T-cell (primary cell): ENCODE results near the gene COL11A1. TPM values are rescaled to one million over a fixed set of nuclear protein-coding genes. Genes with fewer than 3 reads are reported as not detected.

Source experiments
- ATAC-seq, 4 experiments: fragments of 200-7000 bp in 3 of 4; fragments of 150-1000 bp in 1 of 4; cut with Tn5 transposase; replicated peaks in 1 of 4; 1 replicate in 3 of 4; 2 replicates in 1 of 4; pipeline ENCODE4 v1.10.0; 2021; ENCODE audit warnings: moderate library complexity in 3 of 4, mild to moderate bottlenecking in 2 of 4, moderate number of reproducible peaks in 1 of 4
- CTCF ChIA-PET, 2 donors: fragments of 300-600 bp; sonication (Branson Sonifier 250); formaldehyde crosslinking; loops; one replicate each; lab custom pipeline; 2022; ENCODE audit warnings: antibody characterized with exemption in 2 of 2; lab: Charles Lee
- POLR2A ChIA-PET, 2 donors: fragments of 300-600 bp; sonication (Branson Sonifier 250); formaldehyde crosslinking; loops; one replicate each; lab custom pipeline; 2022; ENCODE audit warnings: antibody characterized with exemption in 2 of 2; lab: Charles Lee
- DNase-seq, 35 experiments: peaks; one replicate each; pipeline versions ENCODE4 v3.0.0 to v3.0.0-alpha.2; 2013 to 2023
- H3K27ac ChIP-seq: one replicate; pipeline ENCODE4 v1.5.1; 2013; ENCODE audit warnings: low read length
- H3K27me3 ChIP-seq, 2 experiments: replicated peaks in 1 of 2; 1 replicate in 1 of 2; 2 replicates in 1 of 2; pipeline versions ENCODE4 v1.6.1 to v1.7.0; 2013; ENCODE audit warnings: low read length in 1 of 2, mixed read lengths in 1 of 2; ENCODE audit not compliant: control insufficient read depth in 2 of 2, insufficient read depth in 2 of 2; ENCODE audit errors: extremely low read depth in 1 of 2
- H3K36me3 ChIP-seq, 2 donors: 1 replicate in 1 of 2; 2 replicates in 1 of 2; pipeline versions ENCODE4 v1.6.1 to v1.7.0; 2013; ENCODE audit warnings: low read length in 1 of 2; ENCODE audit not compliant: control insufficient read depth in 2 of 2, insufficient read depth in 1 of 2; ENCODE audit errors: extremely low read depth in 1 of 2
- H3K4me1 ChIP-seq, 2 experiments: 1 replicate in 1 of 2; 2 replicates in 1 of 2; pipeline versions ENCODE4 v1.6.1 to v1.7.0; 2013; ENCODE audit warnings: low read length in 2 of 2, mixed read lengths in 1 of 2; ENCODE audit not compliant: insufficient read depth in 2 of 2, control insufficient read depth in 1 of 2; ENCODE audit errors: extremely low read depth in 1 of 2
- H3K4me3 ChIP-seq, 2 donors: 1 replicate in 1 of 2; 2 replicates in 1 of 2; pipeline versions ENCODE4 v1.5.1 to v1.7.0; 2013; ENCODE audit warnings: mild to moderate bottlenecking in 2 of 2, low read length in 1 of 2, moderate library complexity in 1 of 2; ENCODE audit not compliant: control insufficient read depth in 1 of 2; ENCODE audit errors: extremely low read depth in 1 of 2
- H3K9me3 ChIP-seq: 2 replicates; pipeline ENCODE4 v1.7.0; 2013
- H3K27ac Mint-ChIP-seq, 2 donors: one replicate each; pipeline ENCODE4 v1.8.0; 2020 to 2021; ENCODE audit warnings: mild to moderate bottlenecking in 2 of 2, mixed read lengths in 2 of 2
- H3K27me3 Mint-ChIP-seq, 2 donors: one replicate each; pipeline ENCODE4 v1.8.0; 2021 to 2022; ENCODE audit warnings: mixed read lengths in 2 of 2
- H3K36me3 Mint-ChIP-seq: one replicate; pipeline ENCODE4 v1.8.0; 2021; ENCODE audit warnings: mixed read lengths
- H3K4me1 Mint-ChIP-seq, 3 donors: one replicate each; pipeline ENCODE4 v1.8.0; 2020 to 2022; ENCODE audit warnings: mixed read lengths in 3 of 3, mild to moderate bottlenecking in 1 of 3
- H3K4me3 Mint-ChIP-seq, 3 donors: one replicate each; pipeline ENCODE4 v1.8.0; 2020 to 2022; ENCODE audit warnings: mild to moderate bottlenecking in 3 of 3, mixed read lengths in 3 of 3, moderate library complexity in 3 of 3
- H3K9me3 Mint-ChIP-seq, 3 donors: one replicate each; pipeline ENCODE4 v1.8.0; 2020 to 2022; ENCODE audit warnings: mixed read lengths in 3 of 3
- WGBS: methylation state at CpG from one replicate; pipeline ENCODE4 v1.1.5; 2013; ENCODE audit warnings: missing lambda C conversion rate; ENCODE audit not compliant: insufficient coverage; 5-methylcytosine and 5-hydroxymethylcytosine counted together
- total RNA-seq, 35 experiments: library from RNA in 6 of 35; stranded (reverse) in 6 of 35; fragments of 120-200 nt in 1 of 35; gene quantifications; one replicate each; pipeline versions ENCODE4 v1.2.1 to v1.2.4 and lab custom pipeline; 2013 to 2026

Gene COL11A1
- total RNA-seq, 5 donors from 2014 or later (not counting 1 experiment from before 2014, with no cell fraction given): 0.07 to 0.13 TPM; not detected in 3

- H3K36me3 ChIP-seq: no peaks in the 10 kb centered on the region
- Mint-ChIP-seq H3K27me3 (no peaks in the 10 kb centered on the region), H3K36me3 (no peaks in the 10 kb centered on the region), H3K4me1 (no peaks in the 10 kb centered on the region), H3K27ac (no peak overlapping the region), H3K4me3 (no peak overlapping the region), H3K9me3 (no peaks in the 10 kb centered on the region)
- ATAC-seq (no peak), DNase-seq (no peak)
- H3K9me3 ChIP-seq: no peaks in the 10 kb centered on the region
- no peak overlapping the region for H3K4me3 ChIP-seq
- CTCF ChIA-PET: no interaction called here
- no peak overlapping the region for H3K27ac ChIP-seq
- POLR2A ChIA-PET: no interaction called here
- H3K4me1 ChIP-seq: no peaks in the 10 kb centered on the region
- WGBS: 69% methylated on average over 4 of the region's 4 CpGs
- H3K27me3 ChIP-seq: no peaks in the 10 kb centered on the region
These were observed 224.1 kb downstream of the COL11A1 start for GRCh38 chr1:102884238-102884637.

DNA sequence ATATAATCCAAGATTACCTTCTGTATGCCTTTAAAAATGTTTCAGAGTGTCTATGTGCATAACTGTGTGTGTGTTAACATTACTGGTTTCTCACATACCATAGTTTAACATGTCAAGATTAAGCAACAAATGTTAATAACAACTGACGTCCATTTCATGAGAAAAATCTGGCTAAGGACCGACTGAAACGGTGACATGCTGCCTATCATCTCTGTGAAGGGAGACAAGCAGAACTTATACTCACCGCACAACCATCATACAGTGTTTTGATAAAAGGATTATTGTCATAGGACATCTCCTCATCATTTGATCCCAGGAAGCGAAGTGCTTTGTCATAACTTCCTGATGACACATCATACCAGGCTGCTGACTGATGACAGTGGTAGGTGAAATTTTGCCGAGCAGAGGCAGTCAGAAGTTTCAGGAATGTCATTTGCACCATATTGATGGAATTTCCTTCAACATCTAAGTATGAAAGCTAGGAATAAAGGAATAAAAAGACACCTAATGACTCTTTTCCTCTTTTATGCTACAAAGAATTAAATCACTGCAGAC is 228.8 kb downstream of the COL11A1 start:
- no peak overlapping the region for H3K27ac ChIP-seq
- H3K27ac Mint-ChIP-seq: no peak overlapping the region
- H3K36me3 ChIP-seq: no peaks in the 10 kb centered on the region
- H3K27me3 ChIP-seq: no peaks in the 10 kb centered on the region
- H3K4me1 ChIP-seq: no peaks in the 10 kb centered on the region
- no peaks in the 10 kb centered on the region for H3K9me3 ChIP-seq
- POLR2A ChIA-PET: no interaction called here
- H3K27me3 Mint-ChIP-seq: no peaks in the 10 kb centered on the region
- H3K4me3 Mint-ChIP-seq: no peak overlapping the region
- DNase-seq: no peak
- H3K9me3 Mint-ChIP-seq: no peaks in the 10 kb centered on the region
- no peaks in the 10 kb centered on the region for H3K4me1 Mint-ChIP-seq
- no CpG with 5 or more reads among the region's 6 CpGs for WGBS
- no peaks in the 10 kb centered on the region for H3K36me3 Mint-ChIP-seq
- CTCF ChIA-PET: no interaction called here
- ATAC-seq: no peak
- H3K4me3 ChIP-seq: no peak overlapping the region

DNA sequence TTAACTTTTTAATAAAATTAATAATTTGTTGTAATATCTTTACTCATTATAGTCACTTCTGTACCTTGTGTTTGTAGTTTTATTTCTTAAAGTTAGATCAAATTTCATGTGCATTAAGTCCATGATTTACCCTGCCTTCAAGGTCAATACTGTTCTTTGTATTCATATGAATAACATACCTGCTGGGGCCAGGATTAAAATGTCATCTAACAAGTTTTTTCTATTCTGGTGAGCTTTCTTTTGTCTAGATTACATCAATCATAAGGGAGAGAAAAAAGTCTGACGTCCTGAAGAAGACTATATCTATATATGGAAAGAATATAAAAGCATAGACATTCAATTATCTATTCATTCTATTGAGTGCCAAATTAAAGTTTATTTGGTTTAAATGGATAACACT is 232.6 kb downstream of the COL11A1 start:
- ATAC-seq (no peak), DNase-seq (no peak)
- no peaks in the 10 kb centered on the region for H3K27me3 Mint-ChIP-seq
- no peaks in the 10 kb centered on the region for H3K4me1 Mint-ChIP-seq
- peaks cover 0 to 7% (median 3%) of the 10 kb centered on the region in 3 donors for H3K9me3 Mint-ChIP-seq
- ChIA-PET POLR2A (interaction anchor here in 1 of 2 donors (0.5 kb wide), 1 partner anchor 288 kb away, joined by 3 read pairs; no protein-coding TSS in a partner anchor), CTCF (interaction anchor here in 1 of 2 donors (0.7 kb wide), 1 partner anchor 181 kb away, joined by 3 read pairs; no protein-coding TSS in a partner anchor)
- WGBS: no CpG with 5 or more reads among the region's 1 CpG
- no peaks in the 10 kb centered on the region for H3K36me3 ChIP-seq
- H3K4me1 ChIP-seq: no peaks in the 10 kb centered on the region
- no peak overlapping the region for H3K27ac ChIP-seq
- H3K4me3 Mint-ChIP-seq: no peak overlapping the region
- no peaks in the 10 kb centered on the region for H3K27me3 ChIP-seq
- no peaks in the 10 kb centered on the region for H3K36me3 Mint-ChIP-seq
- no peaks in the 10 kb centered on the region for H3K9me3 ChIP-seq
- no peak overlapping the region for H3K27ac Mint-ChIP-seq
- no peak overlapping the region for H3K4me3 ChIP-seq

GRCh38 chr1:102872526-102872925 is 235.8 kb downstream of the COL11A1 start:
- Histone ChIP-seq H3K27me3 (no peaks in the 10 kb centered on the region), H3K4me1 (no peaks in the 10 kb centered on the region), H3K4me3 (no peak overlapping the region), H3K27ac (no peak overlapping the region), H3K36me3 (no peaks in the 10 kb centered on the region), H3K9me3 (no peaks in the 10 kb centered on the region)
- Mint-ChIP-seq H3K27me3 (no peaks in the 10 kb centered on the region), H3K27ac (no peak overlapping the region), H3K4me1 (no peaks in the 10 kb centered on the region), H3K9me3 (peaks cover 6 to 18% (median 16%) of the 10 kb centered on the region in 3 donors), H3K4me3 (no peak overlapping the region), H3K36me3 (no peaks in the 10 kb centered on the region)
- 60% methylated on average over 1 of the region's 1 CpG for WGBS
- DNase-seq (no peak), ATAC-seq (no peak)
- CTCF ChIA-PET: no interaction called here
- POLR2A ChIA-PET: no interaction called here

DNA sequence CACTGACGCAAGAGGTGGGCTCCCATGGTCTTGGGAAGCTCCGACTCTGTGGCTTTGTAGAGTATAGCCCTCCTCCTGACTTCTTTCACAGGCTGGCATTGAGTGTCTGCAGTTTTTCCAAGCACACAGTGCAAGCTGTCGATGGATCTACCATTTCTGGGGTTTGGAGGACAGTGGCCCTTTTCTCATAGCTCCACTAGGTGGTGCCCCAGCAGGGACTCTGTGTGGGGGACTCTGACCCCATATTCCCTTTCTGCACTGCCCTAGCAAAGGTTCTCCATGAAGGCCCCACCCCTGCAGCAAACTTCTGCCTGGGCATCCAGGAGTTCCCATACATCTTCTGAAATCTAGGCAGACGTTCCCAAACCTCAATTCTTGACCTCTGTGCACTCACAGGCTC is 236.2 kb downstream of the COL11A1 start:
- Histone ChIP-seq H3K27ac (no peak overlapping the region), H3K36me3 (no peaks in the 10 kb centered on the region), H3K4me3 (no peak overlapping the region), H3K27me3 (no peaks in the 10 kb centered on the region), H3K4me1 (no peaks in the 10 kb centered on the region), H3K9me3 (no peaks in the 10 kb centered on the region)
- no peak for DNase-seq
- POLR2A ChIA-PET: no interaction called here
- Mint-ChIP-seq H3K4me1 (no peaks in the 10 kb centered on the region), H3K36me3 (no peaks in the 10 kb centered on the region), H3K4me3 (no peak overlapping the region), H3K9me3 (peaks cover 9 to 20% (median 18%) of the 10 kb centered on the region in 3 donors), H3K27ac (no peak overlapping the region), H3K27me3 (no peaks in the 10 kb centered on the region)
- WGBS: 70% methylated on average over 1 of the region's 4 CpGs
- no peak for ATAC-seq
- CTCF ChIA-PET: no interaction called here

DNA sequence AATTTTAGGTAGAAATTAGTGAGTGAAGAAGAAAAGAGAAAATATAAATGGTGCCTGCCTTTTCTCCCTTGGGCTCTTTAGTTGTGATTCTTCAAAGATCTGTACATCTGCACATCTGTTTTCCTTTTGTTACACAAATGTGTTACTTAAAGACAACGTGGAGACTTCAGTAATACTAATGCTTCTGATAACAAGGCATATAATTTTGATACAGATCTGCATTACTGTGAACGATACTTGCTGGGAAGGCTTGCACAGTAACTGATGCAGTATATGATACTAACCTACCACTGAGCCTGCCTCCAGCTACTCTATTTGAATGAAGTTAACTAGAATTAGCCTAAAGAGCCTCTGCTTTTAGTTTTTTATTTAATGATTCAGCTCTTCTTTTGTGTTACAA is 244.6 kb downstream of the COL11A1 start:
- DNase-seq (no peak), ATAC-seq (no peak)
- CTCF ChIA-PET: no interaction called here
- Mint-ChIP-seq H3K36me3 (peaks cover 3% of the 10 kb centered on the region), H3K4me1 (no peaks in the 10 kb centered on the region), H3K9me3 (peaks cover 13 to 19% (median 13%) of the 10 kb centered on the region in 3 donors), H3K27ac (no peak overlapping the region), H3K27me3 (no peaks in the 10 kb centered on the region), H3K4me3 (no peak overlapping the region)
- POLR2A ChIA-PET: no interaction called here
- Histone ChIP-seq H3K27ac (no peak overlapping the region), H3K4me1 (no peaks in the 10 kb centered on the region), H3K9me3 (no peaks in the 10 kb centered on the region), H3K27me3 (no peaks in the 10 kb centered on the region), H3K4me3 (no peak overlapping the region), H3K36me3 (no peaks in the 10 kb centered on the region)
- WGBS: no CpG with 5 or more reads among the region's 2 CpGs

- Histone ChIP-seq H3K27me3 (no peaks in the 10 kb centered on the region), H3K4me1 (no peaks in the 10 kb centered on the region), H3K27ac (no peak overlapping the region), H3K9me3 (no peaks in the 10 kb centered on the region), H3K4me3 (no peak overlapping the region), H3K36me3 (no peaks in the 10 kb centered on the region)
- WGBS: 67% methylated on average over 1 of the region's 3 CpGs
- no peak overlapping the region for H3K27ac Mint-ChIP-seq
- ChIA-PET POLR2A (no interaction called here), CTCF (no interaction called here)
- H3K4me3 Mint-ChIP-seq: no peak overlapping the region
- H3K27me3 Mint-ChIP-seq: no peaks in the 10 kb centered on the region
- H3K36me3 Mint-ChIP-seq: peaks cover 3% of the 10 kb centered on the region
- no peaks in the 10 kb centered on the region for H3K4me1 Mint-ChIP-seq
- ATAC-seq (no peak), DNase-seq (no peak)
- H3K9me3 Mint-ChIP-seq: peaks cover 7 to 25% (median 12%) of the 10 kb centered on the region in 3 donors
These were observed 247.1 kb downstream of the COL11A1 start for GRCh38 chr1:102861247-102861646.
